HG02973 (cell line): ENCODE measurements around the gene RFPL2.
"Not testable (repeated sequence)": the region's sequence is repeated elsewhere in the genome, so short reads cannot be mapped to it uniquely, and the experiment has no call there.

Source experiments
- ATAC-seq: cut with Tn5 transposase; IDR thresholded peaks from one replicate; pipeline ENCODE4 v1.9.1; 2021; ENCODE audit warnings: moderate library complexity; ENCODE audit not compliant: unreplicated experiment

The RFPL2 gene

GRCh38 chr22:32175115-32175514 is 29.8 kb downstream of the RFPL2 start:
- no peak for ATAC-seq

DNA sequence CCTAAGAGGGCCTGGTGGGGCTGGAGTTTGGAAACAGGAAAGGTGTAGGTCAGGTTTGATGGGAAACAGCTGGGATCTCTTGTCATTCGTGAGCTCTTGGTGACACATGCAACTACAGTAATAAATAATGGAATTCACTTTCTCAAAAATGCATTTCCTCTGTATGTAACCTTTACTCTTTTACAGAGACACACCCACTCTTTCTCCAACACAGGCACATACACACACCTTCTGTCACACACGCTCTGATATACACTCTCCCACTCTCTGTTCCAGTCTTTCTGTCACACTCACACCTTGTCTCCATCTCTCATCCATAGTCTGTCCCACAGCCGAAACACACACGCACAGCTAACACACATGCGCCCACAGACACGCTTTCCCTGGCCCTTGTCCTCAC is 39.2 kb downstream of the RFPL2 start:
- ATAC-seq, result no peak

GRCh38 chr22:32164075-32164860 is 40.6 kb downstream of the RFPL2 start:
- ATAC-seq, result no peak

DNA sequence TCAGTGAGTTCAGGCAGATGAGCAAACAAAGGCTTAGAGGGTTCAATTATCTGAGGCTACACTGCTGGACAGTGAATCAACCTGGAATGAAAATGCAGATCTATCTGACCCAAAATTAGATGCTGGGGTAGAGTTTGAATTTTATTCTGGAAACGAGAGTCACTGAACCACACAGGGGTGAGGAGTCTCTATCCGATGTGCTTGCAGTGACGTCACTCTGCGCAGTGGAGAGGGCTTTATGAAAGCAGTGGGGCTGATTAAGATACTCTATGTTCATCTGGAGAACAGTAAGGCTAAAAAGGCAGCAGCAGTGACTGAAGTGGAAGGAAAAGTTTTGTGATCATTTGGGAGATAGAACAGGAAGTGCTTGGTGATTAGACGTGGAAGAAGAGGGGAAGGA is 44.5 kb downstream of the RFPL2 start:
- ATAC-seq, result not testable (repeated sequence)

DNA sequence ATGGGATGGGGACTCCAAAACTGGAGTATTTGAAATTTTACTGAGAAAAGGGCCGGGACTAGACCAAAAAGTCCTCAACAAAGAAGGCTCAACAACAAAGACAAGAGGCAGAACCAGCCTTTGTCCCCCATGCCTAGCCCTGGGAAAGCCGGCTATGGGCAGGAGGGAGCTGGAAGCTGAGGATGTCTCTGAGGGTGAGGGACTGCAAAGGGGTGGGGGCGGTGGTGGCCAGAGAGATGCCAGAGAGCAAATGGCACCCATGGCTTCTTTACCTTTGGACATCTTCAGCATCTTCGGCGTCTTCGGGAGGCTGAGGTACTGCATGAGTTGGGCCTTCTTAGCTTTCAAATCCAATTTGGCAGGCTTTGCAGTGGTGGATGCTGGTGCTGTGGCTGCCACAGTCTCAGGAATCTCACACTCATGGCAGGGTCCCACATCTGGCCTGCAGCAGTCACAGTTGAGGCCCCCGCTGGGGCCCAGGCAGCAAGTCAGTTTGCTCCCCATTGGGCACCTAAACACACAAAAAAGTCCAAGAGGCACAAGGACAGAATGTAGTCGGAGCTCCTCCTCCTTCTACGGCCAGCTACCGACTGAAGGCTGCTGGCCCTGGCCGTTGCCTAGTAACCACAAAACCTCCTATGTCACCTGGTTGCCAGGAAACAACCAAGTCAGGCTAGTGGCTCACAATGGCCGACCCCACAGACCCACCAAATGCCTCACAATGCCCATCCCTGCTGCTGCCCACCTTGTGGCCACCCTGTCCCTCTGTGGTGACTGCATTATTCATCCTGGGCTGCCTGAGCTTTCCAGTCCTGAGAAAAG is 46.0 kb downstream of the RFPL2 start, which contains the start of gene C22orf42:
TSS of gene C22orf42 (minus strand) at position 592 of the 822 bp plus-strand sequence. CDS start at position 504, 88 bp downstream.
- ATAC-seq, result no peak

DNA sequence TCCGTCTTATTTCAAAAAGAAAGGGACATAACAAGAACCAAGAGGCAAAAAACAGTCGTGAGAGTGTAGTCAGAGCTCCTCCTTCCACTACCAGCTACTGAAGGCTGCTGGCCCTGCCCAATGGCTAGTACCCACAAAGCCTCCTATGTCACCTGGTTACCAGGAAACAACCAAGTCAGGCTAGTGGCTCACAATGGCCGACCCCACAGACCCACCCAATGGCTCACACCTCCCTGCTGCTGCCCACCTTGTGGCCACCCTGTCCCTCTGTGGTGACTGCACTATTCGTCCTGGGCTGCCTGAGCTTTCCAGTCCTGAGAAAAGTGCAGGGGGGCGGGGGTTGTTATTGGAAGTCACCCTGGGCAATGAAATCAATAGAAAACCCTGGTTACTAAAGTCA is 47.2 kb downstream of the RFPL2 start:
- ATAC-seq, result not testable (repeated sequence)

DNA sequence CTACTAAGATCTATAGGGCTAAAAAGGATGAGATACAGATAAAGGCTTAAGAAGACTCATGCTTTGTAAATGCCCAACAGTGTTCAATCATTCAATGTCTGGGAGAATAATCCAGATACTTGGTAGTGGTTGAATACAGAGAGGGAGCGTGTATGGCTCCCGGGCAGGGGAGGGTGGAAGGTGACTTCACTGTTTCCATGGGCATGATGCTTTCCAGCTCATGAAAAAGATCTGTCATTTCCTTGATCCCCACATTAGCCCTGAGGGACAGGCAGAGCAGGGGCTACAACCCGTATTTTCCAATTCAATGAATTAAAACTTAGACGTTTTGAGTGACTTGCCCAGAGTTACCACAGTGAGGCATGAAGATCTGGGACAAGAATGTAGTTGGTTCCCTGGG is 50.1 kb downstream of the RFPL2 start:
- not testable (repeated sequence) for ATAC-seq

DNA sequence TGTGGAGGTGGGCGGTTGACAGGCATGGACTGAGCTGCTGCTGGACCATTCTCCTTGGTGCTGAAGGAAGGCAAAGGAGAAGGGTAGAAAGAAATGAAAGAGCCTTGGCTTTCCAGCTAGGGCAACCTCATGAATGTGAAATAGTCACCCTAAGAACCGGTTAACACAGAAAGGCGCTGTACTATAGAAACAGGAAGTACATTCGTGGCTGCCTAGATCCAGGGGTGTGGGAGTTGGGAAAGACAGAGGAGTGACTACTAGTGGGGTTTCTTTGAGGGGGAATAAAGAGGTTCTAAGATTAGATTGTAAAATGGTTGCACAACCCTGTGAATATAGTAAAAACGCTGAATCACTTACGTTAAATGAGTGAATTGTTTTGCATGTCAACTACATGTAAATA is 53.2 kb downstream of the RFPL2 start:
- ATAC-seq, result not testable (repeated sequence)

- ATAC-seq, result not testable (repeated sequence)
Observed at GRCh38 chr22:32150647-32151046, 54.2 kb downstream of the RFPL2 start.

DNA sequence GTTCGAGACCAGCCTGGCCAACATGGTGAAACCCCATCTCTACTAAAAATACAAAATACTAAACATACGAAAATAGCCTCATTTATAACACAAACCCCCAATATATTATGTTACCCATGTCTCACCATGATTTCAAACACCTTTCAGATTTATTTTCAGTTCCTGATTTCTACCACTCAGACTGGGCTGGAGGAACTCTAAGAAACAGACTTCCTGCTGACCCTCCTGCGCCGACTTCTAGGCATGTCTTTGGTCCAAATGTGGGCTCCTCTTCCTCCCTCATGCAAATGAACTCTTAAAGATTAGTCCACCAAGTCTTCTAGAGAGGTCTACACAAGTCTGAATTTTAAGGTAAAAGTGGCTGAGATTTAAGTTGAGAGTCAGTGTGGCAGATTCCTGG is 56.5 kb downstream of the RFPL2 start:
- not testable (repeated sequence) for ATAC-seq

DNA sequence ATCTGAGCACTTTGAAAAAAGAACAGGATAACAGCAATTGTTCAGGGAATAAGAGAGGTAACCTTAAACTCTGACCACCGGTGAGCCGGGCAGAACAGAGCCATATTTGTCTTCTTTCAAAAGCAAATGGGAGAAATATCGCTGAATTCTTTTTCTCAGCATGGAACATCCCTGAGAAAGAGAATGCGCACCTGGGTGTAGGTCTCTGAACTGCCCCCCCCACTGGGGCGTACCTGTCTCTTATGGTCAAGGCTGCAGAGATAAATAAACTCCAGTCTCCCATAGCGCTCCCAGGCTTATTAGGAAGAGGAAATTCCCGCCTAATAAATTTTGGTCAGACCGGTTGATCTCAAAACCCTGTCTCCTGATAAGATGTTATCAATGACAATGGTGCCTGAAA is 57.7 kb downstream of the RFPL2 start:
- ATAC-seq, result not testable (repeated sequence)

DNA sequence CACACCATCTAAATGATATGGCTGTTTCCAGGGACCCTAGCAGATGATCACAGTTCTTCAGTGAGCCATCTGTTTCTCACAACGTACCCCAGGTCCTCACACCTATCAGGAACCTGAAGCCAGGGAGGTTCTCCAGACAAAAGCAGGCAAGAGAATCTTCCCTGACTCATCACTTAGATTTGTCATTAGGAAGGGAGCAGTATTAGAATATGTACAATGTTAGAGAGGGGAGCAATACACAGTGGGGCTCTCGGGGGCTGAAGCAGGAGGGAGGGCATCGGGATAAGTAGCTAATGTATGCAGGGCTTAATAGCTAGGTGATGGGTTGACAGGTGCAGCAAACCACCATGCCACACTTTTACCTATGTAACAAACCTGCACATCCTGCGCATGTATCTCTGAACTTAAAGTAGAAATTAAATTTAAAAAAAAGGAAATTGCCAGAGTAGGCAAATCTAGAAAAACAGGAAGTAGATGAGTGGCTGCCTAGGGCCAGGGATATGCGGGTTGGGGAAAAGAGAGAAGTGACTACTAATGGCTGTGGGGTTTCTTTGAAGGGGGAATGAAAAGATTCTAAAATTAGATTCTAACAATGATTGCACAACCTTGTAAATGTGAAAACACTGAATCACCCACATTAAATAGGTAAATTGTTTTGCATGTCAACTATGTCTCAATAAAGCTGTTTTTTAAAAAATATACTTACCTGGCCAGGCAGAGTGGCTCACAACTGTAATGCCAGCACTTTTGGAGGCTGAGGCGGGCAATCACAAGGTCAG is 60.2 kb downstream of the RFPL2 start:
- ATAC-seq, result no peak

- no peak for ATAC-seq
Observed at GRCh38 chr22:32142600-32142999, 62.3 kb downstream of the RFPL2 start.

DNA sequence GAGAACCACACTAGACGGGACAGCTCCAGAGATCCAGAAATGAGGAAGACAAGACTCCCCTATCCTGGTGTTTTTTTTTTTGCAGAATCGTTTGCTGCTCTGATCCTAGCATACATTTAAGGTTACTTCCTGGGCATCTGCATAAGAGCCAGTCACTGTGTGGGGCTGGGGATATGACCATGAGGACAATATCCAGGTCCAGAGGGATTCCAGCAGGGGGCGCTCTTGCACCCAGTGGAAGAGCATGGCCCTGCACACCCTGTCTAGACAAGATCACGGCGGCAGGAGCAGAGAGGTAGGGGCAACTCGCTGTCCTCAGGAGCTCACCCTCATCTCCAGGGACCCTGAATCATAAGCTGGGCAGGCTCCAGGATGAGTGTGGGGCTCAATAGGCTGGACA is 64.2 kb downstream of the RFPL2 start:
- not testable (repeated sequence) for ATAC-seq
